Measurements from ENCODE around the gene FOXC1.

DNA sequence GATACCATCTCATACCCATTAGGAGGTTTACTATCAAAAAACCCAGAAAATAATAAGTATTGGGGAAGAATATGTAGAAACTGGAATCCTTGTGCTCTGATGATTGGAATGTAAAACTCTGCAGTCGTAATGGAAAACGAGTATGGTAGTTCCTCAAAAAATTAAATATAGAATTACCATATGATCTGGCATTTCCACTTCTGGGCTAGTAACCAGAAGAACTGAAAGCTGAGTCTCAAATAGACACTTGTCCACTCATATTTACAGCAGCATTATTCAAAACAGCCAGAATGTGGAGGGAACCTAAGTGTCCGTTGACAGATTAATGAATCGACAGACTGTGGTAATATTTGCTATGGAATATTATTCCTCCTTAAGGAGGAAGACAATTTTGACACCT lies 44.3 kb downstream of the FOXC1 start:
- TF ChIP-seq, protein P1, sequence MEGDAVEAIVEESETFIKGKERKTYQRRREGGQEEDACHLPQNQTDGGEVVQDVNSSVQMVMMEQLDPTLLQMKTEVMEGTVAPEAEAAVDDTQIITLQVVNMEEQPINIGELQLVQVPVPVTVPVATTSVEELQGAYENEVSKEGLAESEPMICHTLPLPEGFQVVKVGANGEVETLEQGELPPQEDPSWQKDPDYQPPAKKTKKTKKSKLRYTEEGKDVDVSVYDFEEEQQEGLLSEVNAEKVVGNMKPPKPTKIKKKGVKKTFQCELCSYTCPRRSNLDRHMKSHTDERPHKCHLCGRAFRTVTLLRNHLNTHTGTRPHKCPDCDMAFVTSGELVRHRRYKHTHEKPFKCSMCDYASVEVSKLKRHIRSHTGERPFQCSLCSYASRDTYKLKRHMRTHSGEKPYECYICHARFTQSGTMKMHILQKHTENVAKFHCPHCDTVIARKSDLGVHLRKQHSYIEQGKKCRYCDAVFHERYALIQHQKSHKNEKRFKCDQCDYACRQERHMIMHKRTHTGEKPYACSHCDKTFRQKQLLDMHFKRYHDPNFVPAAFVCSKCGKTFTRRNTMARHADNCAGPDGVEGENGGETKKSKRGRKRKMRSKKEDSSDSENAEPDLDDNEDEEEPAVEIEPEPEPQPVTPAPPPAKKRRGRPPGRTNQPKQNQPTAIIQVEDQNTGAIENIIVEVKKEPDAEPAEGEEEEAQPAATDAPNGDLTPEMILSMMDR (IDR thresholded peaks at IDR 0.05) = no peak
- TF ChIP-seq POLR2A (IDR thresholded peaks at IDR 0.05) = no peak

All from stomach (tissue), 4 donors.